ENCODE measurements around the gene UBAP1L.
"Not testable (repeated sequence)": the region's sequence is repeated elsewhere in the genome, so short reads cannot be mapped to it uniquely, and the experiment has no call there.

Gene UBAP1L

GRCh38 chr15:65048241-65048640, 66.8 kb downstream of the UBAP1L start:
- no peak for DNase-seq (ENCODE audit: insufficient read length)
- FAIRE-seq: no peak

GRCh38 chr15:65044724-65045481, 70.1 kb downstream of the UBAP1L start, which contains the start of gene SLC51B:
TSS of gene SLC51B (plus strand) at chr15:65045387. CDS start at chr15:65050005, 4,618 bp downstream.
- no peak for TF ChIP-seq POLR2AphosphoS5 (IDR thresholded peaks at IDR 0.05; ENCODE audit: low read depth, low read length)
- TF ChIP-seq TAF1 (IDR thresholded peaks at IDR 0.05; ENCODE audit: borderline replicate concordance, low read depth, low read length): no peak
- no peak for TF ChIP-seq POLR2A (IDR thresholded peaks at IDR 0.05; ENCODE audit: low read depth, low read length)
- no peak for DNase-seq (ENCODE audit: insufficient read length)
- no peak for FAIRE-seq

More at GRCh38 chr15:65048241-65048640, 66.8 kb downstream of the UBAP1L start:
- TF ChIP-seq POLR2A (IDR thresholded peaks at IDR 0.05; ENCODE audit: low read depth, low read length): no peak
- no peak for TF ChIP-seq POLR2AphosphoS5 (IDR thresholded peaks at IDR 0.05; ENCODE audit: low read depth, low read length)
- no peak for TF ChIP-seq TAF1 (IDR thresholded peaks at IDR 0.05; ENCODE audit: borderline replicate concordance, low read depth, low read length)

GRCh38 chr15:65044218-65044617, 70.8 kb downstream of the UBAP1L start:
- not testable (repeated sequence) for FAIRE-seq; DNase-seq (ENCODE audit: insufficient read length)

GRCh38 chr15:65042776-65043327, 72.1 kb downstream of the UBAP1L start:
- DNase-seq (ENCODE audit: insufficient read length) (no peak), FAIRE-seq (no peak)
- TF ChIP-seq TAF1 (IDR thresholded peaks at IDR 0.05; ENCODE audit: borderline replicate concordance, low read depth, low read length): no peak
- TF ChIP-seq POLR2A (IDR thresholded peaks at IDR 0.05; ENCODE audit: low read depth, low read length): no peak
- no peak for TF ChIP-seq POLR2AphosphoS5 (IDR thresholded peaks at IDR 0.05; ENCODE audit: low read depth, low read length)

All from GM12892 (cell line).